NK-92 treated with Interleukin-12 subunit alpha and Interleukin-12 subunit beta, amount 100 ng/mL, for 24 hours (cell line): ENCODE data around the gene DIP2C.
"Not testable (repeated sequence)": the region's sequence is repeated elsewhere in the genome, so short reads cannot be mapped to it uniquely, and the experiment has no call there.

Source experiments
- DNase-seq: peaks from one replicate; lab custom pipeline; 2025; lab: John Stamatoyannopoulos, UW

DIP2C gene

GRCh38 chr10:371515-371914 lies 318.0 kb downstream of the DIP2C start:
- no peak for DNase-seq

- no peak for DNase-seq
Observed at GRCh38 chr10:370449-370825, 319.0 kb downstream of the DIP2C start.

DNA sequence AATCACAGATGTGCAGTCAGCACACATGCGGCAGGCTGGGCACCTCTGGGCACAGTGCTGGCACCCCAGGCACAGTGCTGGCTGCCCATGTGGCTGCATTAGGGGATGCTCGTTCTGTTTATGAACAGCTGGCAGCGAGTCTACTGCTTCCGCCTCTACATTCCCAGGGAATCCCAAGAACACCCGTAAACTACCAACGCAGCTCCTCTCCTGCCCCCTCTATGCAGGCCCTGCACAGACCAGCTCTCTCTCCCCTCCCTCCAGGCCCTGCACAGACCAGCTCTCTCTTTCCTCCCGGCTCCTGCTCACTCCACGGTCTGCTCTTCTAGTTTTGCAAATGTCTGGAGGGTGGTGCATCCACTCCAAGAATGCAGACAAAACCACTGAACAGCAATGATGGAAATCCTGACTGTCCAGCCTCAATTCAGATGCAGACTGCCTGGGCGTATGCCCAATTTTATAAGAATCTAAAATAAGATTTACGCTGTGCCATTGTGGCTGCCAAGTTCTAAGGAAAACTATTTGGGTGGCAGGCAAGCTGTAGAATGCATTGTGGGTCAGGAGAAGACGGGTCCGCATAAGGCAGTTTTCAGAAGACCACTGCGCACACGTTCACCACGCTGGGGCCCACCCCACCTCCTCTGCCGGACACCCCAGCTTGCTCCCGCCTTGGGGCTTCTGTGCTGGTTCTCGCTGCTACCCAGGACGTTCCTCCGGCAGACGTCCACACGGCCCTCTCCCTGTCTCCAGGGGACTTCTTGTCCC lies 319.6 kb downstream of the DIP2C start:
- no peak for DNase-seq

- DNase-seq: no peak
Observed at GRCh38 chr10:369221-369683, 320.2 kb downstream of the DIP2C start.

DNA sequence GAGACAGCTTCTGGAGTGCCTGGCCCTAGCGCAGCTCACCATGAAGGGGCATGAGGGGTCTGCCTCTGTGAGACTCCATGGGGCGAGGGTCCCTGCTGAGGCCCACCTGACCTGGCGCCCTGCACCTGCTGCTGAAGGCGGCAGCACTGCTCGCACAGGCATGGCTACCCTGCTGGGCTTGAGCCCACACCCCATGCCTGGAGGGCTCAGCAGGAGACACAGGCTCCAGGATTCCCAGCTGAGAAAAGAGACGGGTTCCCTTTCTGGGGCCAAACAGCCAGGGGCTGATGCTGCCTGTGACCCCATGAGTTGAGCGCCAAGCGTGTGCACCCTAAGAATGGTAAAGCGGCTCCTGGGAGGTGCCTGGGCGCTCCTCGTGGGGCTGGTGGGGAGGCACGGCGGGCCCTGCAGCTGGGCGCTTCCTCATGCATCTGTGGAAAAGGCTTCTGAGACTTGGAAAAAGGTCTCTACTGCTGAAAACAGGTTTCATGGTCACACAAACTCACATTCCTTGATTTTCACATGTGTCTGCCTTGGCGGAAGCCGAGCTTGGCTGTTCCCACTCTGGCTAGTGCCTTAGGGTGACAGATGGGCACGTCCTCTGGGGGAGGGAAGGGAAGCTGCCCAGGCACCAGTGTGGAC lies 320.8 kb downstream of the DIP2C start:
- no peak for DNase-seq

DNA sequence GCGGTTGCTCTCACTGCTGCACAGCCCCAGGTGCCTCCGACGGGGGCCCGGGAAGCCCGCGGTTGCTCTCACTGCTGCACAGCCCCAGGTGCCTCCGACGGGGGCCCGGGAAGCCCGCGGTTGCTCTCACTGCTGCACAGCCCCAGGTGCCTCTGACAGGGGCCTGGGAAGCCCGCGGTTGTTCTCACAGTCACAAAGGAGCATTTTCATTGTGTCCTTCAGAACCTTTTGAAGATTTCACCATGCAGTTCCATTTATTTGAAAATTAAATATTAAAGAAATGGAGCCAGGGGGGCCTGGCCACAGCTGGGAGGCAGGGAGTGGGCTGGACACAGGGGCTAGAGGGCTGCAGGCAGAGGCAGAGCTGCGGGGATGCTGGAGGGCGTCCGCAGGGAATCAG lies 321.4 kb downstream of the DIP2C start:
- DNase-seq: not testable (repeated sequence)

DNA sequence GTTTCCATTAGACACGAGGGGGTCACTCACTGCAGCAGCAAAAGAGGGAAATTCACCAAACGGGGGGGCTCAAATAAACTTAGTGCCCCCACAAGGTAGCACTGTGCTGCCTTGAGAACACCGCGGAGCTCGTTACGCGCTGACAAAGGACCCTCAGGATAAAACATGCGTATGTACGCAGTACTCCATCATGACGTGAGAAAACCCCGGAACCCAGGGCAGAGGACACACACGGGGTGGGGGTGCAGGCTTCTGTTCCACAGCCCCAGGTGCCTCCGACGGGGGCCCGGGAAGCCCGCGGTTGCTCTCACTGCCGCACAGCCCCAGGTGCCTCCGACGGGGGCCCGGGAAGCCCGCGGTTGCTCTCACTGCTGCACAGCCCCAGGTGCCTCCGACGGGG lies 321.8 kb downstream of the DIP2C start:
- no peak for DNase-seq

GRCh38 chr10:366186-366585 lies 323.3 kb downstream of the DIP2C start:
- no peak for DNase-seq

- no peak for DNase-seq
Observed at GRCh38 chr10:364267-364775, 325.1 kb downstream of the DIP2C start.

DNA sequence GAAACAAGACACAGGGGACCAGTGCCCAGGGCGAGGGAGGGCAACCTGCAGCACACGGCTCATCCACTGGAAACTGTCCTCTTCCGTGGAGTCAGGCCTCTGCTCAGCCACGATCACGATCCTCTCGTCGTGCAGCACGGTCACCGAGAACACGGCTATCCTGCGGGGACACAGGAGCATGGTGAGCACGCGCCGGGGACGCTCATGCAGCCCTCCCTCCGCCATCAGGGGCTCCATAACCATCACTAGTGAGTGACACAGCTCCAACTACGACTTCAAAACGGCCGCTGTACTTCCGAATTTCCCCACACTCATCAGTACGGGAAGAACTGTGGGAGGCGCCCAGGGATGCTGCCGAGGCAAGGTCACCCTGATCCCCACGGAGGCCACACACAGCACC lies 326.3 kb downstream of the DIP2C start:
- no peak for DNase-seq

DNA sequence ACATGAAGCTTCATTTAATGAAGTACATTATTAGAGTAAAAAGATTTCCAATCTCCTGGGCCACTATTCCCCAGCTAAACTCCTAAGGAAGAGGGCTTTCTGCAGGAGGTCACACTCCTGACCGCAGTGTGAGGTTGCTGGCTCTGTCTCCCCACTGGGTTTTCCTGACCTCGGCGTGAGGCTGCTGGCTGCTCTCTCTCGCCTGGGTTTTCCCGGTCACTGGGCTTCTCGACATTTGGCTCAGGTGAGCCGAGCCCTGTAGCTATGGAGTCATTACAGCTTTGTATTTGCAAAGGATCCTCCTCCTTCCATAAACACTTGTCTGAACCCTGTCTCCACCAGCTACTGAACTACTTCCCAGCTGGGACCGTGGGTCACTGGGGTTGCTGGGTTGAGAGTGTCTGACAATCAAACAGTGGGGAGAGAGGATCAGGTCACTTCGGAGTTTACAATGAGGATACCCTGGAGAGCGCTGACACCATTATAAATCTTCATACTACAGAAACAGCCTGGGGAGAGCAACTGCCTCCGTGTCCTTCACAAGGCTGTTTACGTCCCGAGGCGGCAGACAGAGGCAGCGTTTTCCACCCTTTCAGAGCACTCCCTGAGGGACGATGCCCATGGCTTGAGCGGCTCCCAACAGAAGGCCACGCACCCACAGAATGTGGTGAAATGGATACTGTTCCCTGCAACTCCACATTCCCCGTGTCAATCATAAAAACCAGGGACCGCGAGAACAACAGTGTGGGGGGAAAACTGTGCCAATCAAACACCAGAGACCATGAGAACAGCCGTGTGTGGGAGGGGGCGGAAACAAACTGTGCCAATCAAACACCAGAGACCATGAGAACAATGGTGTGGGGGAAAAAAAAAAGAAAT lies 328.0 kb downstream of the DIP2C start:
- no peak for DNase-seq

- DNase-seq: no peak
Observed at GRCh38 chr10:360653-361052, 328.8 kb downstream of the DIP2C start.

DNA sequence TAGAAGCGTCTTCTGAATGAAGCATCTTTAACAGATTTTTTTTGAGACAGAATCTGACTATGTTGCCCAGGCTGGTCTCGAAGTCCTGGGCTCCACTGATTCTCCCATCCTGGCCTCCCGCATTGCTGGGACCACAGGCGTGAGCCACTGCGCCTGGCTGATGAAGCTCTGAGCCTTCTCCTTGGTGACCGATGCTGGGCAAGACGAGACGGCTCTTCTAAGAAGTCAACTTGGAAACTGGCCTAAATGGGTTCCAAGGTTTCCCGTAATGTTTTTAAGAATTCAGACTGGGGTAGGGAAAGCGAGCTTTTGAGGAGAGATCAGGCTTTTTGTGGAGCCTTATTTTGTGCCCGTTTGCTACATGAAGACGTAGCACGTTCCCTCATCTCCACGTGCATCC lies 329.7 kb downstream of the DIP2C start:
- DNase-seq: no peak

- DNase-seq: no peak
Observed at GRCh38 chr10:359093-359492, 330.4 kb downstream of the DIP2C start.

DNA sequence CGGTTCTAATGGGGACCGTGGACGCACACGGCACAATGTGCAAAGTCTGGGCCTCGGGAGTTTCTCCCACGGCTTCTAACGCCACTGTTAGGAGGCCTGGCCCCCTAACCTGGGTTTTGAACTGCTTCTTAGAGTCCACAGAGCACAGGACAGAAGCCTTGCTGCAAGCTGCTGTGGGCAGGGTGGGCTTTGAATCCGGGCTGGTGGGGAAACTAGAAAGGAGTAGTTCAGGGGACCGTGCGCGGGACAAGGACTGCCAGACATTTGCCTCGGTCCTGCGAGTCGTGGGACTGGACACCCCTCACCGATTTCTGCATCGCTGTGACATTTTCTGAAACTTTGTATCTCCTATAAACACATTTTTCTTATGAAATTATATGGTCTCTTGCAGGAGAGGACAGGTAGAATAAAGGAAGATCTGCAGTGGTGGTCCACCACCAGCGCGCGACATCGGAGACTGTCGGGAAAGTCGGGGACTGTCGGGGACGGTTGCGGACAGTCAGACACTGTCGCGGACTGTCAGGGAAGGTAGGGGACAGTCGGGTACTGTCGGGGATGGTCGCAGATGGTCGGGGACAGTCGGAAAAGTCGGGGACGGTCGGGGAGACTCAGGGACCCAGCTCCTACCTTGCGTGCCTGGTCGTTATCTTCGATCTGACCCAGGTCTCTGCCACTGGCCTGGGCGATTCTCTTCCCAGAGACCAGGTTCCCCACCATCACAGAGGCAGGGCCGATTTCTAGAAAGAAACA lies 332.1 kb downstream of the DIP2C start:
- DNase-seq: no peak

- DNase-seq: no peak
Observed at GRCh38 chr10:356452-356851, 333.0 kb downstream of the DIP2C start.

DNA sequence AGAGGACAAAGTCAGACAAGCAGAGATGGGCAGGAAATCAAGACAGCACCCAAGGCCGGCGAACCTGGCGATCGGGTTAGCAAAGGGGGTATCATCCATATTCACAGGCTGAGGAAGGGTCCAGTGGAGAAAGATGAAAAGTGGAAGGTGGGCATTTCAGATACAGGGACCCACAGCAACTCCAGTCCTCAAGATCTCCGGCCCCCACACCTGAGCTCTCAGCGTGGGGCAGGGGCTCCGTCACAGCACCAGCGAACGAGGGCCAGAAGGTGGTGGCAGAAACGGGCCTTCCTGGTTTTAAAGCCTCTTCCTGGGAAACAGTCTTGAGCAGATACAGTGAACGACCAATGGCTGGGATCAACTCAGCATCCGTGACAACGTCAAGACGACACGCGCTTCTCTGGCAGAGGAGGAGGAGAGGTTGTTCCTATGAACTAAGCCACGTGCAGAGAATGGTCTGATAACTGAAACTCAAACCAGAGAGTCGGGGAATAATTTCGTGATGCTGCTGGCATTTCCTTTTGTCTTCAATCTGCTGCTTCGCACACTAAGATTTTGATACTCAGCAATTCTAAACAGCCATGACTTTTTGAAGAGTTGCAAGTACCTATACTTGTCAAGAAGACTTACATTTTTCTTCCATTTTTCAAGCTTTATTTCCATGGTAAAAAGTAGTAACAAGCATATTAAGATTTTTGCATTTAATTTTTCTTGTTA lies 334.4 kb downstream of the DIP2C start:
- DNase-seq: no peak

GRCh38 chr10:352476-353235 lies 336.8 kb downstream of the DIP2C start:
- no peak for DNase-seq

DNA sequence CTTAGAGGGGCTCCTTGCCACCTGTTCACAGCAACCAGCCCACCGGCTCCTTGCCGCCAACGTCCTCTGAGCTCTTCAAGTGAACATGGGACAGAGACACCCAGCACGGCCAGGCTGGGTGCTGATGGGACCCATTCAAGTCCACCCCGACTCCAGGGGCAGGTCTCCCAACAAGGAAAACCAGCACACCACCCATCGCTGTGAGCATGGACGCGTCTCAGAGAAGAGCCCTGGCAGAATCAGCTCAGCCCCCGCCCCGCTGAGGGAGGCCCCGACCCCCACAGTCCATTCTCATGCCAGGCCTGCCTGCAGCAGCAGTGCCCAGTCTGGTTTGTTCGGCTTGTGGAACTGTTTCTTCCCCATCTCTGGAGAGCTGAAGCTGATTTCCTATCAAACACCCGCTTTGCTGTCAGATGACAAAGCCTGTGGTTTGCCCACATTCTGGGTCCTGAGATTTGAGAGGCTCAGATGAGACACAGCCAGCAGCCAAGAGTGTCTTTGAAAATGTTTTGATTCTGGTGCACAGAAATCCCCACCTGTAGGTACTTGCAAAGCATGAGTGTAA lies 337.6 kb downstream of the DIP2C start:
- DNase-seq: no peak

- DNase-seq: no peak
Observed at GRCh38 chr10:350981-351501, 338.4 kb downstream of the DIP2C start.
